Activated CD4-positive, alpha-beta memory T cell treated with anti-CD3 and anti-CD28 coated beads for 36 hours (primary cell): ENCODE measurements around the gene SMCO4. TPM values are rescaled to one million over a fixed set of nuclear protein-coding genes. Genes with fewer than 3 reads are reported as not detected.
"Not testable (repeated sequence)": the region's sequence is repeated elsewhere in the genome, so short reads cannot be mapped to it uniquely, and the experiment has no call there.

ENCODE experiments used
- CTCF ChIA-PET: fragments of 350-600 bp; sonication (Branson Sonifier 250); formaldehyde crosslinking; loops from one replicate; lab custom pipeline; 2021; ENCODE audit warnings: antibody characterized with exemption, inconsistent platforms; lab: Charles Lee
- POLR2A ChIA-PET: fragments of 350-600 bp; sonication (Branson Sonifier 250); formaldehyde crosslinking; loops from one replicate; lab custom pipeline; 2021; ENCODE audit warnings: antibody characterized with exemption; lab: Charles Lee
- DNase-seq: peaks from one replicate; pipeline ENCODE4 v3.0.0-alpha.2; 2020
- H3K27ac Mint-ChIP-seq: one replicate; pipeline ENCODE4 v1.8.0; 2021; ENCODE audit warnings: mixed read lengths
- H3K27me3 Mint-ChIP-seq: one replicate; pipeline ENCODE4 v1.8.0; 2021; ENCODE audit warnings: mixed read lengths
- H3K36me3 Mint-ChIP-seq: one replicate; pipeline ENCODE4 v1.8.0; 2021; ENCODE audit warnings: mixed read lengths
- H3K4me1 Mint-ChIP-seq: one replicate; pipeline ENCODE4 v1.8.0; 2021; ENCODE audit warnings: low read depth, mixed read lengths
- H3K4me3 Mint-ChIP-seq: one replicate; pipeline ENCODE4 v1.8.0; 2021; ENCODE audit warnings: mild to moderate bottlenecking, mixed read lengths
- H3K9me3 Mint-ChIP-seq: one replicate; pipeline ENCODE4 v1.8.0; 2021; ENCODE audit warnings: mixed read lengths
- intact Hi-C: fragments of 100-400 bp; cut with micrococcal nuclease; formaldehyde crosslinking; loops from one replicate; pipeline ENCODE4 v1.15.1; 2023
- total RNA-seq, 2 experiments: library from RNA; stranded (reverse); gene quantifications; one replicate each; pipeline ENCODE4 v1.2.3, GENCODE V29; 2021

Gene SMCO4
- total RNA-seq, 2 experiments from 2014 or later: 40.9 to 41.2 TPM

DNA sequence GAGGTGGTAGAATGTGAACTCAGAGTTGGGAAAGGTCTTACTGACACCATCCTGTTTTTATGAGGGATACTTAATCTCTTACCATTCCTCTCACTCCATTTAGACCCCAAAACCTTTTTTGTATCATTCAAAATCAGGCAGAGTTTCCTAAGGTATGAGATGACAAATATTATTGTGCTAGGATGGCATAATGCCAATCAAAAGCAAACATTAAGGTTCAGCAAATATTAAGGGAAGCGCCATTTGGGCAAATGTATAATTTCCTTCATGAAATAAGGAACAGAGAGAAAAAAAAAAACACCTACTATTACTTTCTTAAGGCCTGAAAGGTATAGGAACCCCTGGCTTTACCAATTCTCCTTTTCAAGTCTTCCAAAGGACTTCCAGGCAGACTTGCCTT, 62.4 kb downstream of the SMCO4 start:
- Mint-ChIP-seq H3K4me1 (no peaks in the 10 kb centered on the region), H3K4me3 (no peak overlapping the region), H3K9me3 (no peaks in the 10 kb centered on the region), H3K27ac (no peak overlapping the region), H3K36me3 (peaks cover 11% of the 10 kb centered on the region), H3K27me3 (no peaks in the 10 kb centered on the region)
- no peak for DNase-seq
- intact Hi-C loops: no loop called here
- ChIA-PET CTCF (no interaction called here), POLR2A (no interaction called here)

DNA sequence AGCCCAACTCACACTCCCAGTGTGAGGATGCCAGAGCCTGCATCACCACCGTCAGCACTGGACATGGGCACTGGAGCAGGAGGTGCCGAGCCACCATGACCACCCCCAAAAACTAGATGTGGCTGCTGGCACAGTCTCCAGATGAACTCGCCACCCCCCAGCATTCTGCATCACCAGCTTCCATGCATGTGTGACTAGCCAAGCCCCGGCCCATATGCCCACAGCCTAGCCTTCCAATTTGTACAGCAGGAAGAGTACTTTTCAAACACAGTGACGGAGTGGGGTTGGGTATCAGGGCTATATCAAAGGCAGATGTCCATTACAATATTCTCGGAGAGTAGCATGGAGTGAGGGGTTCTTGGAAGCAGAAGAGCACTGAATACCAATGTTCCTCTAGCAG, 62.9 kb downstream of the SMCO4 start:
- intact Hi-C loops: no loop called here
- Mint-ChIP-seq H3K27ac (no peak overlapping the region), H3K4me3 (no peak overlapping the region), H3K9me3 (no peaks in the 10 kb centered on the region), H3K4me1 (no peaks in the 10 kb centered on the region), H3K27me3 (no peaks in the 10 kb centered on the region), H3K36me3 (peaks cover 11% of the 10 kb centered on the region)
- ChIA-PET CTCF (no interaction called here), POLR2A (no interaction called here)
- DNase-seq: no peak

DNA sequence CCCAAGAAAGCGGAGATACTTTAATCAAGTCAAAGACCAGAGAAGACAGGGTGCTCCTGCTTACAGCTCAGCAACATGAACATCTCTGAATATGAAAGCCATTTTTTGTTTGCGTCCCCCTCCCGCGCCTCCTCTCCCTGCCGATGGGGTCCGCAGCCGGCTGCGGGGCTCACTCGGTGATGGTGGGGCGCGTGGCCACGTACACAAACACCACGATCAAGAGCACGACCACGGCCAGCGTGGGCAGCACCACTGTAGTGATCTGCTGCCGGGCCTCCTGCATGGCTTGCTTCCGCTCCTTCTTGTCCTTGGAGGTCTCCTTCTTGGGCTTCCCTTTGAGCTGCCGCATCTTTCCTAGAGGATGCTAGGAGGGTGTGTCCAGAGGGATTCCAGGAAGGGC, 64.3 kb downstream of the SMCO4 start:
- Mint-ChIP-seq H3K9me3 (no peaks in the 10 kb centered on the region), H3K27ac (no peak overlapping the region), H3K4me1 (no peaks in the 10 kb centered on the region), H3K36me3 (peaks cover 11% of the 10 kb centered on the region), H3K4me3 (no peak overlapping the region), H3K27me3 (no peaks in the 10 kb centered on the region)
- CTCF ChIA-PET: no interaction called here
- DNase-seq: no peak
- POLR2A ChIA-PET: no interaction called here
- intact Hi-C loops: no loop called here

DNA sequence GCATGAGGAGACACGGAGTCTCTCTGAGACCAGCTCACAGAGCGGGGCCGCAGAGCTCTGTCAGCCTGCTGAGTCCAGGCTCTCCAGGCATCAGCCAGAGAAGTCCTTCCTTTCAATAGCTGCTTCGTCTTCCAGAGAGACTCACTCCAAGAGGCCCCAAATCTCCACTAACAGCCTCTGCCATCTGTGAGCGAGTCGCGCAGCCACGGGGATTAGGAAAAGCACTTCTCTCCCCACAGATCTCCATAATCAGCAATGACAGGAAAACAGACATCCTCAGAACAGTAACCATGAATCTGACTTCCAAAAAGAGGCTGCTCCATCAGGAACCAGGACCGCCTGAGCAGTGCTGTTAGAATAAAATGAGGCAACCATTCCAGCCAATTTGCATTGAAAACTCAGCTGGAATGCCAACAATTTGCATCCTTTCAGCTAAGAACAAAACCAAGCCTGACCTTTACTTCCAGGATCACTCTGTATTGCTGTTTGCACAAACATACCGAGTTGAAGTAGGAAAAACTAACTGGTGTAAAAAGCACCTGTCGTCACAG, 65.4 kb downstream of the SMCO4 start:
- POLR2A ChIA-PET: no interaction called here
- CTCF ChIA-PET: no interaction called here
- no peak for DNase-seq
- H3K9me3 Mint-ChIP-seq: no peaks in the 10 kb centered on the region
- intact Hi-C loops: no loop called here
- H3K36me3 Mint-ChIP-seq: peaks cover 11% of the 10 kb centered on the region
- no peaks in the 10 kb centered on the region for H3K27me3 Mint-ChIP-seq
- H3K4me1 Mint-ChIP-seq: no peaks in the 10 kb centered on the region
- H3K27ac Mint-ChIP-seq: no peak overlapping the region
- no peak overlapping the region for H3K4me3 Mint-ChIP-seq

DNA sequence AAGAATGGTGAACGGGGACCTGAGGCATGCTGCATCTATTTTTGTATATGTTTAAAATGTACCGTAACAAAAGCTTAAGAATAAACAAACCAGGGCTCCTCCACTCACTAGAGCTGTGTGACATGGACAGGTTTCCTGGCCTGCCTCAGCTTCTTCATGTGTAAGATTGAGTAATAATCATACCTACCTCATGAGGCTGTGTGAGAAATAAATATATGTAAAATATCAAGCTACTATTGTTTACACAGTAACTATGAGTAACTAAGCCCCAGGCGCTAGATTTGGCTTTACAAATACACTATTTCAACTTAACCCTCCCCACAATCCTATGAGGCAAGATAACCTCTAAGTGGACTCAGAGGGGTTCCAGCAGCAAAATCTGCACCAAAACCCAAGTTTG, 66.4 kb downstream of the SMCO4 start:
- H3K27ac Mint-ChIP-seq: no peak overlapping the region
- DNase-seq: no peak
- H3K9me3 Mint-ChIP-seq: no peaks in the 10 kb centered on the region
- ChIA-PET CTCF (no interaction called here), POLR2A (no interaction called here)
- no peaks in the 10 kb centered on the region for H3K4me1 Mint-ChIP-seq
- H3K27me3 Mint-ChIP-seq: no peaks in the 10 kb centered on the region
- intact Hi-C loops: no loop called here
- H3K4me3 Mint-ChIP-seq: no peak overlapping the region
- peaks cover 11% of the 10 kb centered on the region for H3K36me3 Mint-ChIP-seq

DNA sequence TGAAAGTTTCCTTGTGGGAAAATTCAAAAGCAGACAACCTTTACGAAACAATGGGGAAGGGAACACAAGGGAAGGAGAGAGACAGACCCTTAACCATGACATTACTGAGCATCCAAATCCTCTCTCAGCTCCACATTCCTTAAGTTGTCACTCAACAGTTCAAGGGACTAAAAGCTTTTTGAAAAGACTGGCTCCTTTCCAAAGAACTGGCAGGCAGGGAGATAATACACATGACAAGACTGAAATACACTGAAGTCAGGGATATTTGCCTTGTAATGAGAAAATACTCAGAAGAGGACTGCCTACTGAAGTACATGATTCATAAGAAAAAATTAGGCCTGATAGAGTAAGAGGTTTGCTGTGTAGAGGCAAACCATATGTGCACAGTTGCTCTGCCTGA, 69.1 kb downstream of the SMCO4 start:
- Mint-ChIP-seq H3K27ac (no peak overlapping the region), H3K4me3 (no peak overlapping the region), H3K27me3 (no peaks in the 10 kb centered on the region), H3K9me3 (no peaks in the 10 kb centered on the region), H3K36me3 (peaks cover 7% of the 10 kb centered on the region), H3K4me1 (no peaks in the 10 kb centered on the region)
- ChIA-PET POLR2A (no interaction called here), CTCF (no interaction called here)
- no peak for DNase-seq
- intact Hi-C loops: no loop called here

DNA sequence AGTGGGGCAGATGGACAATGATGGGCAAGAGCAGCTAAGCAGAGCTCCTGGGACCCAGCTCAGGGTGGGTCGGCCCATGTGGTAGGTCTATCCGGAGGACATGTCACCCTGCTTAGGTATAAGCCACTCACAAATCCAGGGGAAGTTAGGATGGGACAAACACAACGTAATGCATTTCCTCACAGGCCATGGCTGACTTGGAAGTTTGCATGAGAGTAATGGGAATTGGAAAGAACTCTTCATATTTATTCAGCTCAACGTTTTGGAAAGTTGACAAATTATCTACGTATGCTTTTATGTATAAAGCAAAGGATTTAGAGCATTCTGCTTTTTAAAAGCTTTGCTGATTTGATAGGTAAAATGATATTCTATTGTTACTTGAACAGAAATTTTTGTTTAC, 74.9 kb downstream of the SMCO4 start:
- Mint-ChIP-seq H3K27ac (no peak overlapping the region), H3K27me3 (no peaks in the 10 kb centered on the region), H3K4me3 (no peak overlapping the region), H3K36me3 (no peaks in the 10 kb centered on the region), H3K9me3 (no peaks in the 10 kb centered on the region), H3K4me1 (no peaks in the 10 kb centered on the region)
- intact Hi-C loops: no loop called here
- CTCF ChIA-PET: interaction anchor here (0.6 kb wide), 1 partner anchor 188 kb away, joined by 3 read pairs; no protein-coding TSS in a partner anchor
- POLR2A ChIA-PET: no interaction called here
- no peak for DNase-seq

DNA sequence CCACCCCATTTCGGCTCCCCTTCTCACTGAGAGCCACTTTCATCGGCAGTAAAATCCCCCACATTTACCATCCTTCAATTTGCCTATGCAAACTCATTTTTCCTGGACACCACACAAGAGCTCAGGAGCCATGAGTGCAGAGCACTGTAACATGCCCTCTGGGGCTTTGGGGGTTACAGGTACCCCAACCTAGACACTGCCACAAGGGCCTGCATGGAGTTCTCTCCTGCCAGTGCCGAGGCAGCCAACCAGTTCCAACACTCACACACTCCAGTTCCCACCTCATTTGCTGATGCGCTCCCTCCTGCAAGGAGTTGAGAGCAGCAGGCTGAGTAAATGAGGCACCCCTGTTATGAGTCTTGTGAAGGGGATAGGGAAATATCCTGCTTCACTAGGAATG, 76.1 kb downstream of the SMCO4 start:
- Mint-ChIP-seq H3K27me3 (no peaks in the 10 kb centered on the region), H3K4me1 (no peaks in the 10 kb centered on the region)

DNA sequence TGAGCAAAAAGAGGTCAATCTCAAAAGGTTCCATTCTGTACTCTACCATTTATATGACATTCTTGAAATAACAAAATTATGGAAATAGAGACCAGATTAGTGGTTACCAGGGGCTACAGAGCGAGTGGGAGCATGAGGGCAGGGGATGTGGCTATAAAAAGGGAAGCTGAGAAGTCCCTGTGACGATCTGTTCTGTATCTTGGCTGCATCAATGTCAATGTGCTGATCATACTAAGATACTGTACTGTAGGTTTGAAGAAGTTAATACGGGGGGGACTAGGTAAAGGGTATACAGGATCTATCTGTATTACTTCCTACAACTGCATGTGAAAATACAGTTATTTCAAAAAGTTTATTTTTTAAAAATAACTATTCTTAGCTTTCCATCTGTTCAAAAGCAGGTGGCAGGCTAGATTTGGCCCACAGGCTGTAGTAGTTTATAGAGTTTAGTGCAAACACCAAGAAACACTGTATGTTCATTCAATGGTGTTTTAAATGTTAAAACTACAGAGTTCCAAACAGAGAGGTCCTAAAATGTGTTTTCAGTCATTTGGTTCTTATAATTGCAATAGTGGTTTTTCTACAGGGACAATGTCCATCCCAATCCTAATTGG, 78.2 kb downstream of the SMCO4 start:
- POLR2A ChIA-PET: no interaction called here
- no peak overlapping the region for H3K4me3 Mint-ChIP-seq
- no peaks in the 10 kb centered on the region for H3K36me3 Mint-ChIP-seq
- no peaks in the 10 kb centered on the region for H3K4me1 Mint-ChIP-seq
- H3K9me3 Mint-ChIP-seq: no peaks in the 10 kb centered on the region
- intact Hi-C loops: no loop called here
- H3K27ac Mint-ChIP-seq: no peak overlapping the region
- CTCF ChIA-PET: no interaction called here
- DNase-seq: no peak
- H3K27me3 Mint-ChIP-seq: no peaks in the 10 kb centered on the region

More for the DNA sequence above, 76.1 kb downstream of the SMCO4 start:
- intact Hi-C loops: no loop called here
- DNase-seq: no peak
- Mint-ChIP-seq H3K4me3 (no peak overlapping the region), H3K36me3 (no peaks in the 10 kb centered on the region), H3K9me3 (no peaks in the 10 kb centered on the region), H3K27ac (no peak overlapping the region)
- CTCF ChIA-PET: no interaction called here
- POLR2A ChIA-PET: no interaction called here

DNA sequence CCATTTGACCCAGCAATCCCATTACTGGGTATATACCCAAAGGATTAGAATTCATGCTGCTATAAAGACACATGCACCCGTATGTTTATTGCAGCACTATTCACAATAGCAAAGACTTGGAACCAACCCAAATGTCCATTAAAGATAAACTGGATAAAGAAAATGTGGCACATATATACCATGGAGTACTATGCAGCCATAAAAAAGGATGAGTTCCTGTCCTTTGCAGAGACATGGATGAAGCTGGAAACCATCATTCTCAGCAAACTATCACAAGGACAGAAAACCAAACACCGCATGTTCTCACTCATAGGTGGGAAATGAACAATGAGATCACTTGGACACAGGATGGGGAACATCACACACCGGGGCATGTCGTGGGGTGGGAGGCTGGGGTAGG, 79.5 kb downstream of the SMCO4 start:
- H3K4me3 Mint-ChIP-seq, H3K36me3 Mint-ChIP-seq, H3K4me1 Mint-ChIP-seq, DNase-seq, POLR2A ChIA-PET, H3K27me3 Mint-ChIP-seq, intact Hi-C loops, CTCF ChIA-PET, H3K9me3 Mint-ChIP-seq, H3K27ac Mint-ChIP-seq: not testable (repeated sequence)

DNA sequence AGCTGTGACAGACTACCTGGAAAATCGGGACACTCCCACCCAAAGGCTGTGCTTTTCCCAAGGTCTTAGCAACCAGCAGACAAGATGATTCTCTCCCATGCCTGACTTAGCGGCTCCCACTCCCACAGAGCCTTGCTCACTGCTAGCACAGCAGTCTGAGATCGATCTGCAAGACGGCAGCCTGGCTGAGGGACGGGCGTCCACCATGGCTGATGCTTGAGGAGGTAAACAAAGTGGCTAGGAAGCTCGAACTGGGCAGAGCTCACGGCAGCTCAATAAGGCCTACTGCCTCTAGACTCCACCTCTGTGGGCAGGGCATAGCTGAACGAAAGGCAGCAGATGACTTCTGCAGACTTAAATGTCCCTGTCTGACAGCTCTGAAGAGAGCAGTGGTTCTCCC, 84.9 kb downstream of the SMCO4 start:
- peaks cover 3% of the 10 kb centered on the region for H3K27me3 Mint-ChIP-seq
- intact Hi-C loops: no loop called here

DNA sequence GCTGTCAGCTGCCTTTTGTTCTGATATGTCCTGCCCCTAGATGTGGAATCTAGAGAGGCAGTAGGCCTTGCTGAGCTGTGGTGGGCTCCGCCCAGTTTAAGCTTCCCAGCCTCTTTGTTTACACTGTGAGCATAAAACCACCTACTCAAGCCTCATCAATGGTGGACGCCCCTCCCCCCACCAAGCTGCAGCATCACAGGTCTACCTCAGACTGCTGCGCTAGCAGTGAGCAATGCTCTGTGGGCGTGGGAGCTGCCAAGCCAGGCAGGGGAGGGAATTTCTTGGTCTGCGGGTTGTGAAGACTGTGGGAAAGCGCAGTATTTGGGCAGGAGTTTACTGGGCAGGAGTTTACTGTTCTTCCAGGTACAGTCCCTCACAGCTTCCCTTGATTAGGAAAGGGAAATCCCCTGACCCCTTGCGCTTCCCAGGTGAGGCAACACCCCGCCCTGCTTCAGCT, 98.5 kb downstream of the SMCO4 start:
- Mint-ChIP-seq H3K36me3 (no peaks in the 10 kb centered on the region), H3K4me1 (no peaks in the 10 kb centered on the region), H3K27ac (no peak overlapping the region), H3K27me3 (peaks cover 9% of the 10 kb centered on the region), H3K4me3 (no peak overlapping the region), H3K9me3 (peaks cover 10% of the 10 kb centered on the region)
- intact Hi-C loops: no loop called here
- ChIA-PET CTCF (no interaction called here), POLR2A (no interaction called here)
- DNase-seq: peak; percentile 63

More for the DNA sequence above, 84.9 kb downstream of the SMCO4 start:
- H3K9me3 Mint-ChIP-seq: no peaks in the 10 kb centered on the region
- no peaks in the 10 kb centered on the region for H3K4me1 Mint-ChIP-seq
- H3K4me3 Mint-ChIP-seq: no peak overlapping the region
- DNase-seq: no peak
- ChIA-PET CTCF (interaction anchor here (1.2 kb wide), 1 partner anchor 84 kb away, joined by 5 read pairs; no protein-coding TSS in a partner anchor), POLR2A (no interaction called here)
- no peak overlapping the region for H3K27ac Mint-ChIP-seq
- no peaks in the 10 kb centered on the region for H3K36me3 Mint-ChIP-seq

DNA sequence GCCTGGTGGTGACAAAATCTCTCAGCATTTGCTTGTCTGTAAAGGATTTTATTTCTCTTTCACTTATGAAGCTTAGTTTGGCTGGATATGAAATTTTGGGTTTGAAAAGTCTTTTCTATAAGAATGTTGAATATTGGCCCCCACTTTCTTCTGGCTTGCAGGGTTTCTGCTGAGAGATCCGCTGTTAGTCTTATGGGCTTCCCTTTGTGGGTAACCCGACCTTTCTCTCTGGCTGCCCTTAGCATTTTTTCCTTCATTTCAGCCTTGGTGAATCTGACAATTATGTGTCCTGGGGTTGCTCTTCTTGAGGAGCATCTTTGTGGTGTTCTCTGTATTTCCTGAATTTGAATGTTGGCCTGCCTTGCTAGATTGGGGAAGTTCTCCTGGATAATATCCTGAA, 100.0 kb downstream of the SMCO4 start:
- H3K4me1 Mint-ChIP-seq, H3K27ac Mint-ChIP-seq, CTCF ChIA-PET, POLR2A ChIA-PET, H3K36me3 Mint-ChIP-seq, intact Hi-C loops, DNase-seq, H3K4me3 Mint-ChIP-seq, H3K27me3 Mint-ChIP-seq: not testable (repeated sequence)
- H3K9me3 Mint-ChIP-seq: peaks cover 10% of the 10 kb centered on the region
